ENCODE measurements around the gene PILRB. TPM values are rescaled to one million over a fixed set of nuclear protein-coding genes. Genes with fewer than 3 reads are reported as not detected.

PILRB gene
- total RNA-seq, 1 donor from 2014 or later = 20.8 TPM

DNA sequence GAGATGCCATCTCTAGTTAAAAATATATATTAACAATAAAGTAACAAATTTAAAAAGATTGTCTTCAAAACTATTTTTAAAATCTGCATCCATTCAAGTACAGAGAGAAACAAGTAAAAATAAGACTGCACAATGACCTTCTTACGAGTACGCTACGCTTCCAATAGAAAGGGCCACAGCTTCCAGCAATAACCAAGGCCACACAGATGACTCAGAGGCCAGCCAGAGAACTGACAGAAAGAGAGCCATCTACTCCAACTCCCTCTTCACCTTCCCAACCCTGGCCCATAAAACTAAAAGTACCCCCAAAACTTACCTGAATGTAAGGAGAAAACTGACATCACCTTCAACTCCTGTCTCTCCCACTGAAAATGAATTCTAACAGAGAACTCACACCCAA, 42.1 kb downstream of the PILRB start:
- TF ChIP-seq, protein P1, sequence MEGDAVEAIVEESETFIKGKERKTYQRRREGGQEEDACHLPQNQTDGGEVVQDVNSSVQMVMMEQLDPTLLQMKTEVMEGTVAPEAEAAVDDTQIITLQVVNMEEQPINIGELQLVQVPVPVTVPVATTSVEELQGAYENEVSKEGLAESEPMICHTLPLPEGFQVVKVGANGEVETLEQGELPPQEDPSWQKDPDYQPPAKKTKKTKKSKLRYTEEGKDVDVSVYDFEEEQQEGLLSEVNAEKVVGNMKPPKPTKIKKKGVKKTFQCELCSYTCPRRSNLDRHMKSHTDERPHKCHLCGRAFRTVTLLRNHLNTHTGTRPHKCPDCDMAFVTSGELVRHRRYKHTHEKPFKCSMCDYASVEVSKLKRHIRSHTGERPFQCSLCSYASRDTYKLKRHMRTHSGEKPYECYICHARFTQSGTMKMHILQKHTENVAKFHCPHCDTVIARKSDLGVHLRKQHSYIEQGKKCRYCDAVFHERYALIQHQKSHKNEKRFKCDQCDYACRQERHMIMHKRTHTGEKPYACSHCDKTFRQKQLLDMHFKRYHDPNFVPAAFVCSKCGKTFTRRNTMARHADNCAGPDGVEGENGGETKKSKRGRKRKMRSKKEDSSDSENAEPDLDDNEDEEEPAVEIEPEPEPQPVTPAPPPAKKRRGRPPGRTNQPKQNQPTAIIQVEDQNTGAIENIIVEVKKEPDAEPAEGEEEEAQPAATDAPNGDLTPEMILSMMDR (IDR thresholded peaks at IDR 0.05; ENCODE audit: insufficient read depth, low read length, poor library complexity, severe bottlenecking) = no peak
- DNase-seq (ENCODE audit: low read depth) = no peak
- Histone ChIP-seq H3K36me3 (ENCODE audit: control insufficient read depth, insufficient read depth, low read length) (no peaks in the 10 kb centered on the region), H3K27me3 (ENCODE audit: control insufficient read depth, insufficient read depth, low read length) (peaks cover 14% of the 10 kb centered on the region), H3K4me3 (ENCODE audit: low read depth, low read length) (no peak overlapping the region)

DNA sequence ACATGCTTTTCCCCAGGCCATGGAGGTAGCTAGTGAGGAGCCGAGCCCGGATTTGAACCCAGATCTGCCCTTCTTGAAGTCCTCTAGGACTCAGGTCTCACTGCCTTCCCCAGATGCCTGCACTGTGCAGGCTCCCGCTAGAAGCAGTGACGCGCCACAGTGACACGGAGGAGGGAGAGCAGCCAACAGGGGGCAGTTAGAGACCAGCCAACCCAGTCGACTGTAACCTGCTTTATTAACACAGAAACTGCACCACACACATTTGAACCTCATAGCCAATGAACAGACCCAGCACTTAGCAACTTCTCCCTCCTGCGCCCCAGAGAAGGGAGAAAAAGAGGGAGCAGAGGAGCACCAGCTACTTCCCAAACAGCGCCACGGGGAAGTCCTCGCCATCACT, 42.7 kb downstream of the PILRB start:
- DNase-seq (ENCODE audit: low read depth) = no peak
- Histone ChIP-seq H3K4me3 (ENCODE audit: low read depth, low read length) (no peak overlapping the region), H3K36me3 (ENCODE audit: control insufficient read depth, insufficient read depth, low read length) (no peaks in the 10 kb centered on the region), H3K27me3 (ENCODE audit: control insufficient read depth, insufficient read depth, low read length) (peaks cover 14% of the 10 kb centered on the region)
- TF ChIP-seq, protein P1 (IDR thresholded peaks at IDR 0.05; ENCODE audit: insufficient read depth, low read length, poor library complexity, severe bottlenecking) = peak; percentile 35

DNA sequence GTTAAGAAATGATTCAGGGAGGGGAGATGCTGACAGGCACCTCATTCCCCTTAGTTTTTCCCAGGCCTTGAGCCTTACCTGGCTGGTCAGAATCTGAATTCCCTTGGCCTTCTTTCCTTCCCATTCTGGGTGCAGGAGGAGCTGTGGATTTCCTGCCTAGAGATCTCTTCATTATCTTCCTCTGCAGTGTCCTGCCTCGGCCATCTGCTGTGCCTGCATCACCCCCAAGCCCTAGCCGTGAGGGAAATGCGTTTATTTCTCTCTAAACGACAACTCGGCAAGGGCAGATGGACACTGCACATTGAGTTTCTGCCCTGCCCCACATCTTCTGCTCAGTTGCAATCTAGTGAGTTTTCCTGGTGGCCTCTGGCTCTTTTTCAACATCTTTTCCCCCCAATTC, 43.9 kb downstream of the PILRB start:
- no peak overlapping the region for H3K4me3 ChIP-seq (ENCODE audit: low read depth, low read length)
- no peaks in the 10 kb centered on the region for H3K36me3 ChIP-seq (ENCODE audit: control insufficient read depth, insufficient read depth, low read length)
- no peak for DNase-seq (ENCODE audit: low read depth)
- TF ChIP-seq, protein P1 (IDR thresholded peaks at IDR 0.05; ENCODE audit: insufficient read depth, low read length, poor library complexity, severe bottlenecking) = no peak
- peaks cover 14% of the 10 kb centered on the region for H3K27me3 ChIP-seq (ENCODE audit: control insufficient read depth, insufficient read depth, low read length)

DNA sequence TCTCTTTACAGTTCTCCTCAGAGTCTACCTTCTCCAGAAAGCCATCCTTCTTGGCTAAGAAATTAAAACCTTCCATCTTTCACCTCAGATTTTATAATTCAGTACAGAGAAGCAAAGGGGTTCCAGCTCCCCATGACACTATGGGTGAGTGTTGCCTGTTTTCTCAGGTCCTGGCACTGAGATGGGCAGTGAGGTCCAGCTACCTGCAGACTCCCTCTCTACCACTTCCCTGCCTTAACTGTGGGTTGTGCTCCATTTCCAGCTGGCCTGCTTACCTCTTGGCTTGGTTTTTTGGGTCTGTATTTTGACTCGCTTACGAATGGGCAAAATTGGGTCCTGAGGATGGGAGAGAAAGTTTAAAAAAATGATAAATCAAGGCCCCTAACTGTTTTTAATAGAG, 44.3 kb downstream of the PILRB start:
- Histone ChIP-seq H3K36me3 (ENCODE audit: control insufficient read depth, insufficient read depth, low read length) (no peaks in the 10 kb centered on the region), H3K27me3 (ENCODE audit: control insufficient read depth, insufficient read depth, low read length) (peaks cover 11% of the 10 kb centered on the region), H3K4me3 (ENCODE audit: low read depth, low read length) (no peak overlapping the region)
- TF ChIP-seq, protein P1 (IDR thresholded peaks at IDR 0.05; ENCODE audit: insufficient read depth, low read length, poor library complexity, severe bottlenecking) = no peak
- DNase-seq (ENCODE audit: low read depth) = no peak

DNA sequence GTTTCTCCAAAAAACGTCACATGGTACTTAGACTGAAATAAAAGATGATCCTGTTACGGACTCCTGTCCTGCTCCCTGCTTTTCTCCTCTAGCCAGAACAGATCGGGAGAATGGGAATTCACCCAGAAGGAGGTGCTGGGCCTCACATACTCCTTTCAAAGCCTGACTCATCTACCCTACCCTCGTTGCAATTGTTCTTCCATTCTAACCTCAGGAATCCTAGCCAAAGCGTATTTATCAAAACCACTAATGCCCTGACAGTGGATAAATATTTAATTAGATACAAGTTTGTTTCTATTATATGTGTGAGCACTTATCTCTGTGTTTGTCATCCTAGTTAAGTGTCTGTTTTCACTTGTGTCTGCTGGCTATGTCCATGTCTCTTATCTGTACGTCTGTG, 48.9 kb downstream of the PILRB start:
- H3K4me3 ChIP-seq (ENCODE audit: low read depth, low read length) = no peak overlapping the region
- H3K27me3 ChIP-seq (ENCODE audit: control insufficient read depth, insufficient read depth, low read length) = peaks cover 2% of the 10 kb centered on the region
- H3K36me3 ChIP-seq (ENCODE audit: control insufficient read depth, insufficient read depth, low read length) = no peaks in the 10 kb centered on the region
- TF ChIP-seq, protein P1 (IDR thresholded peaks at IDR 0.05; ENCODE audit: insufficient read depth, low read length, poor library complexity, severe bottlenecking) = peak; percentile 14
- DNase-seq (ENCODE audit: low read depth) = peak; percentile 42
